HG03342 (cell line): ENCODE results near the gene GIMAP8.
"Not testable (repeated sequence)": the region's sequence is repeated elsewhere in the genome, so short reads cannot be mapped to it uniquely, and the experiment has no call there.

Experiments used
- ATAC-seq: cut with Tn5 transposase; IDR thresholded peaks from one replicate; pipeline ENCODE4 v1.9.1; 2021; ENCODE audit warnings: mild to moderate bottlenecking, moderate library complexity; ENCODE audit not compliant: unreplicated experiment

Gene GIMAP8

DNA sequence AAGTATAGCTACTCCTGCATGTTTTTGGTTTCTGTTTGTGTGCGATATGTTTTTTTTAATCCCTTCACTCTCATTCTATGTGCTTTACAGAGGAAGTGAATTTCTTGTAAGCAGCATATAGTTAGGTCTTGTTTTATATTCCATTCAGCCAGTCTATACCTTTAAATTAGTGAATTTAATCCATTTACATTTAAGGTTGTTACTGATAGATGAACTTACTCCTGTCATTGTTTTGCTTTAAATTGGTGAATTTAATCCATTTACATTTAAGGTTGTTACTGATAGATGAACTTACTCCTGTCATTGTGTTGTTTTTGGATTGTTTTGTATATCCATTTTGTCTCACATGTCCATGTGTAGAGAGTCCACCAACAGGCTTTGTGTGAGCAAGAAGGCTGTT is 11.1 kb downstream of the GIMAP8 start:
- no peak for ATAC-seq

DNA sequence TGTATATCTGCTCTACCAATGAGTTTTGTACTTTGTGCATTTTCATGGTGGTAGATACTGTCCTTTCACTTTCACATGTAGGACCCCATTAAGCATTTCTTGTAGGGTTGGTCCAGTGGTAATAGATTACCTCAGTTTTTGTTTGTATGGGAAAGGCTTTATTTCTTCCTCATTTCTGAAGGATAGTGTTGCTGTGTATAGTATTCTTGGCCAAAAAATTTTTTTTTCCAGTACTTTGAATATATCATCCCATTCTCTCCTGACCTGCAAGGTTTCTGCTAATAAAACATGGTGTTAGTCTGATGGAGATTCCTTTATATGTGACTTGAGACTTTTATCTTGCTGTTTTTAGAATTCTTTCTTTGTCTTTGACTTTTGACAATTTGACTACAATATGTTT is 12.0 kb downstream of the GIMAP8 start:
- no peak for ATAC-seq

GRCh38 chr7:150463461-150463860 is 13.0 kb downstream of the GIMAP8 start:
- ATAC-seq: no peak

DNA sequence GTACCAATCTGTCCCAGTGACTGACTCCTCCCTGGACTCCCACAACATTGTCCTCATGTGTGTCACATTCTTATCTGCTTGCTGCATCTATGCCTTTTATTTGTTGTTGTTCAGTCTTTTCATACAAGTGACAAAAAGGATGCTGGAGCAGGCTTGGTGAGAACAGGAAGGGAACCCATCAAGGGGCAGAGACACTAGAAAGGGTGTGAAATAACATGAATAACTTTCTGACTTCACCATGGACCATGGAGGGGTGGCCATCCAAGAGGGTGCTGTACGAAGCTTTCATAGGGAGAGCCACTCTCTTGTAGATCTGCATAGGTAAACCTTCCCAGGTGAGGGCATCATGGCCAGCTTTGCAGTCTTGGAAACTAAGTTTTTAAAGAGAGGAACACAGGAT is 14.5 kb downstream of the GIMAP8 start:
- no peak for ATAC-seq

DNA sequence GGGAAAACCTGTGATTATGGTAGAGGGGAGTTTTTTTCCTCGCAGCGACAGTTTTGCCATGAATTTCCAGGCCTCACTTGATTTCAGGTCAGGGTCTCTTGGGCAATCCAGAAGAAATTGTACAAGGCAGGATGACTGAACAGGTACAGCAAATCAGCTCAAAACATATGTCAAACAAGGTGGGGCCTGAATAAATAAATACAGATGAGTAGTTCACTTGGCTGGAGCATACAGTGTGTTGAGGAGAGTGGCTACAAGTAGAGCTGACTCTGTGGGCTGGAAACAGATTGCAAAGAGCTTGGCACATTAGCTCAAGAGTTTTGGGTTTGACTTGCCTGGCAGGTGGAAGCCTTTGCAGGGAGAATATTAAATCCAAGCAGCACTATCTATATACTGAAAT is 15.0 kb downstream of the GIMAP8 start:
- ATAC-seq: no peak

DNA sequence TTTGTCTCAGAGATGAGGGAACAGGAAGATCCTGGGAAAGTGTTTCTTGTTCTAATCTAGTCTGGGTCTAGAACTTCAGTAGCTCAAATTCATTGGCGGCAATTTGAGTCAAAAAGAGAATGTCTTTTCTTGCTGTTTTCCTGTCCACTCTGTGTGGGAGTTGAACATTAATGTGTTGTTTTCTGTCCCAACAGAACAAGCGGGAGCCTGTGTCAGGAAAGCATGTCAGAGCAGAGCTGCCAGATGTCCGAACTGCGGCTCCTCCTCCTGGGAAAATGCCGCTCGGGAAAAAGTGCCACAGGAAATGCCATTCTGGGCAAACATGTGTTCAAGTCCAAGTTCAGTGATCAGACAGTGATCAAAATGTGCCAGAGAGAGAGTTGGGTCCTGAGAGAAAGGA is 16.0 kb downstream of the GIMAP8 start:
- ATAC-seq: no peak

DNA sequence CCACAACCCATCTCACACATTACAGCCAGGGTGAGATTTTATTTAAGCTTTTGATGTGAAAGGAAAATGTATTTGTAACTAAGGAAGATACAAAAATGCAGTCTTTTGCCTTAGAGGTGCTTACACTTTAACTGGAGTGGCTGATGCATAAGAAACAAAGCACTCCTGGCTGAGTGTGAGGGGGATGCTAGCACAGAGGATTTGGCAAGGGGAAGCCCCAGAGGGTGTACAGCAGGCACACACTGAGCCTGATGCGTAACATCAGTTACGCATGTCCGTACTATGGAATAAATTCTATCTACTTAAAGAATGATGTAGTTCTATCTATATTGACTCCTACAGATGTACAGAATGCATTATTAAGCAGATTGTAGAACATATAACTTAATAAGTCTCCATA is 17.8 kb downstream of the GIMAP8 start:
- ATAC-seq: no peak

DNA sequence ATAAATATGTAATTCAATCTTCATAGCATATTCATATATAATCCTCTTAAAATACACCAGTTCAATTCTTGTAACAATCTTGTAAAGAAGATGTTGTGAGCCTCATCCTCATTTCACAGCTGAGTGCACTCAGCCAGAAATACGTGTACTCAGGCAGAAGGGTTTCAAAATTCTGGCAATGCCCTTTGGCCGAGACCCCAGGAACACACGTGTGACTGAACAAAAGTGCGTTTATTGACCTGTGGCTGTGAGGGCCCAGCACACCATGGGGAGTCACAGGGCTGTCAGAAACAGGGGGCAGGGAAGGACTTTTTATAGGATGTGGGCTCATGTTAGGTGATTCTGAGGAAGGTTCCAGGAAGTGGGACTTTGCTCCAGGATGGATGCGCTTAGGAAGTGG is 21.5 kb downstream of the GIMAP8 start:
- ATAC-seq: no peak

DNA sequence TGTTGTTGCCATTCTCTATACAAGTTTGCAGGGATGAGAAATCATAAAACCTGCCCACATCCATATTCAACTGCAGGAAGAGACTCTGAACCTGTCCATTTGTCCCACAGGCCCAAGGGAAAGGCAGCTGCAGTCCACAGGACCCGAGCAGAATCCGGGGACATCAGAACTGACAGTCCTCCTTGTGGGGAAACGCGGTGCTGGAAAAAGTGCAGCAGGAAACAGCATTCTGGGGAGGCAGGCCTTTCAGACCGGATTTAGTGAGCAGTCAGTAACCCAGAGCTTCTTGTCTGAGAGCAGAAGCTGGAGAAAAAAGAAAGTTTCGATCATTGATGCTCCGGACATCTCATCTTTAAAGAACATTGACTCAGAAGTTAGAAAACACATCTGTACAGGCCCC is 23.5 kb downstream of the GIMAP8 start:
- no peak for ATAC-seq

GRCh38 chr7:150476285-150476684 is 25.9 kb downstream of the GIMAP8 start:
- ATAC-seq: no peak

DNA sequence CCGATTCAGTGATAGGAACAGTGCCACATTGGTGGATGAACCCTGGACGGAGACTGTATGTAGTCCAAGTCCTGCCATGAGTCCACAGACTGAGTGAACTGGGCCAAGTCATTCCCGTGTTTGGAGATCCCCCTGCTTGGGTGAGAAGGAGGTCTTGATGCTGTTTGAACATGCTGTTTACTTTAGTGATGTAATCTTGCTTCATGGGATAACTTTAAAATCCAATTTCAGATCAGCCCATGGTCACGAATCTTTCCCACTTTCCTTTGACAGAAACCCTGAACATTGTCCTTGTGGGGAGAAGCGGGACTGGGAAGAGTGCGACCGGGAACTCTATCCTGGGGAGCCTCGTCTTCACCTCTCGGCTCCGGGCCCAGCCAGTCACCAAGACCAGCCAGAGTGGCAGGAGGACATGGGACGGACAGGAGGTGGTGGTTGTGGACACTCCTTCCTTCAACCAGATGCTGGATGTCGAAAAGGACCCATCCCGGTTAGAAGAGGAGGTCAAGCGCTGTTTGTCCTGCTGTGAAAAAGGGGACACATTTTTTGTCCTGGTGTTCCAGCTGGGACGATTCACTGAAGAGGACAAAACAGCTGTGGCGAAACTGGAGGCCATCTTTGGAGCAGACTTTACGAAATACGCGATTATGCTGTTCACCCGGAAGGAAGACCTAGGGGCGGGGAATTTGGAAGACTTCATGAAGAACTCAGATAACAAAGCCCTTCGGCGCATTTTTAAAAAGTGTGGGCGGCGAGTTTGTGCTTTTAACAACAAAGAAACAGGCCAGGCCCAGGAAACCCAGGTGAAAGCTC is 26.6 kb downstream of the GIMAP8 start:
- ATAC-seq: no peak

- no peak for ATAC-seq
Measured at GRCh38 chr7:150479023-150479716, 28.7 kb downstream of the GIMAP8 start.

DNA sequence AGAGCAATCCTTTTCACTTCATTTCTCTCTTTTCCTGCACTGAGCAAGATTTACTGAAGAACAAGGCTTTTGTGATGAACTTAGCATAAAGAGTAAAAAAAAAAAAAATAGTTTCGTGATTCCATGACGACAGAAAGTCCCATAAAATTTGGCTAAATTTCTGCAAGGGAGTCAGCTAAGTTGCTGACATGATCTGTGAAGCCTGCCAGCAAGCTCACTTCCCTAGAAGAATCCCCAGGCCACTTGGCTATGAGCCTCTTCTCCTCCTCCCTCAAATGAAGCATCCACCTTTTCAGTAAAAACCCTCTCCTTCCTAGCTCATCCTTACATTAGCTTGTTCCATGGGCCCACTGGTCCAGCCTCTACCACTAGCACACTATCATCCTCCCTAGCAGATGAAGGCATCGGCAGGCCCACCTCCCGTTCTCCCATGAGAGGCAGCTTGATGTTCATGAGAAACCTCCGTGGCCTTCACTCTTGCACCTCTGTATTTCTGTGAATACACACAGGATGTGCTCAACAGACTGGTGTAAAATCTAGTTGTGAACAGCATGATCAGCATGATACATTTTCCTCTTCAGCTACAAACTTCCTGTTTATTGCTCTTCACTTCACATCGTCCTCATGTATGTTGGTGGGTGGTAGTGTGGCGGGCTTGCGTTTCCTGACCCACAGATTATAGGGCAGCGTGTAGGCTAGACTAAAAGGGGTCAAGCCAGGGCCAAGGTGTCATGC is 30.9 kb downstream of the GIMAP8 start:
- ATAC-seq: no peak

DNA sequence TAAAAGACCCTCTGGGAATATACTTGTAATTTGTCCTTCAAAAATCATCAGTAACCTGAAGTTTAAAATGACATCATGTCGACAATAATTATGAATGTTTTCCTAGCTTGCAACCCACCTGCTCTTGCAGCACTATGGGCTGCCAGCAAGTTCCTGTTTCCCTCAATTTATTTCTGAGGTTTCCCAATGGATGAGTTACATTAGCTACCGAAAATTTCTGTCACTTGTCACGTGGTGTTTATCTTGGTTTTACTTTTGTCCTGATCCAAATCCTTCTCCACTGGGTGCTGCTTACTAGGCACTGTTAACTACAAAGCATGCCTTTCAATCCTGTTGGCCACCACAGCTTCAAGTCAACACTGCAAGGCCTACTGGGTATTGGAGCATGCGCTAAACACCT is 31.5 kb downstream of the GIMAP8 start:
- no peak for ATAC-seq

GRCh38 chr7:150483514-150483913 is 33.1 kb downstream of the GIMAP8 start:
- ATAC-seq: not testable (repeated sequence)

DNA sequence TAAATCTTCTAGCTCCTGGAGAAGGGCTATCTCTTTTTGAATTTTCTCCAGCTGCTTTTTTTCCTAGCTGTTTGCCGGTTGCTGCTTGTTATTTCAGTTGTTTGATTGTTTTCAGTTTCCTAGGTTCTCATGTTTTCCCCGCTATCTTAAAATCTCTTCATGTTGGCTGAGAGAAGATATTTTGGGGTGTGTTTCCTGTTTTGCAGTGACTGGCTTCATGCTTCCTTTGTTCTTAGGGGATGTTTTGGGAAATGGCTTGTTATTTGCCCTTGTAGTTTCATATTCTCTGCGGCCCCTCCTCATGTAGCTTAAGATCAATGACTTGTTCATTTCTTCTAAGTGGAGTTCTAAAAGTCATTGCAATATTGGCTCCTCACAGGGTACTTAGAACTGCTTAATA is 33.6 kb downstream of the GIMAP8 start:
- not testable (repeated sequence) for ATAC-seq

- no peak for ATAC-seq
Measured at GRCh38 chr7:150487625-150488024, 37.2 kb downstream of the GIMAP8 start.

DNA sequence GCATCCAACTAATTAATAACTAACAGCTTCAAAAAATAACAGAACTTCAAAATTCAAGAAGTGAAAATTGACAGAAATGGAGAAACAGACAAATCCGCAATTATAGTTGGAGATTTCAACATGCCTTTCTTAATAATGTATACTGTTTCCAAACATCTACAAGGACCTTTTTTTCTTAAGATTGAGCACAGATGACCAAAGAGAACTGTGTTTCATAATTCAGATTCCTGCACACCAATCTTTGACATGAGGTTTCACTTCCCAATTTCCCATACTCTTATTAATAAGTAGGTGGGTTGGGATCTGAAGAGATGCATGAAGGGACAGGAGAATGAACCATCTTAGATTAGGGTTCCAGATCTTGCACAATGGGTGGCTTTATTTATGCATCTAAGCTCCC is 39.4 kb downstream of the GIMAP8 start:
- no peak for ATAC-seq

DNA sequence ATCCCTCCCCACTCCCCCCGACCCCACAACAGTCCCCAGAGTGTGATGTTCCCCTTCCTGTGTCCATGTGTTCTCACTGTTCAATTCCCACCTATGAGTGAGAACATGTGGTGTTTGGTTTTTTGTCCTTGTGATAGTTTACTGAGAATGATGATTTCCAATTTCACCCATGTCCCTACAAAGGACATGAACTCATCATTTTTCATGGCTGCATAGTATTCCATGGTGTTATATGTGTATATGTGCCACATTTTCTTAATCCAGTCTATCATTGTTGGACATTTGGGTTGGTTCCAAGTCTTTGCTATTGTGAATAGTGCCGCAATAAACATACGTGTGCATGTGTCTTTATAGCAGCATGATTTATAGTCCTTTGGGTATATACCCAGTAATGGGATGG is 43.0 kb downstream of the GIMAP8 start:
- not testable (repeated sequence) for ATAC-seq

- ATAC-seq: no peak
Measured at GRCh38 chr7:150502519-150502918, 52.1 kb downstream of the GIMAP8 start.

GRCh38 chr7:150503155-150503554 is 52.7 kb downstream of the GIMAP8 start:
- ATAC-seq: no peak

- no peak for ATAC-seq
Measured at GRCh38 chr7:150503581-150503980, 53.2 kb downstream of the GIMAP8 start.
